H9 (cell line): ENCODE data around the gene CFAP46. TPM values are rescaled to one million over a fixed set of nuclear protein-coding genes. Genes with fewer than 3 reads are reported as not detected.

Experiments used
- DNase-seq: peaks from one replicate; pipeline ENCODE4 v3.0.0-alpha.2; 2017
- H2AFZ ChIP-seq: one replicate; pipeline ENCODE4 v1.6.1; 2013; ENCODE audit warnings: mild to moderate bottlenecking, low read length, control low read depth, moderate library complexity
- H2AK5ac ChIP-seq: 2 replicates; pipeline ENCODE4 v1.6.1; 2013; ENCODE audit warnings: low read length, control low read depth, mixed read lengths; ENCODE audit not compliant: insufficient read length
- H2BK120ac ChIP-seq: one replicate; pipeline ENCODE4 v1.6.1; 2013; ENCODE audit warnings: low read depth, mild to moderate bottlenecking, low read length, control low read depth, inconsistent platforms; ENCODE audit not compliant: poor library complexity, severe bottlenecking
- H2BK12ac ChIP-seq: 2 replicates; pipeline ENCODE4 v1.6.1; 2013; ENCODE audit warnings: low read length, control low read depth, mixed read lengths, low read depth; ENCODE audit not compliant: insufficient read length
- H2BK15ac ChIP-seq: 2 replicates; pipeline ENCODE4 v1.6.1; 2013; ENCODE audit warnings: low read depth, low read length, control low read depth
- H2BK20ac ChIP-seq: one replicate; pipeline ENCODE4 v1.6.1; 2013; ENCODE audit warnings: low read depth, mild to moderate bottlenecking, low read length, control low read depth, inconsistent platforms; ENCODE audit not compliant: poor library complexity, severe bottlenecking
- H2BK5ac ChIP-seq: 2 replicates; pipeline ENCODE4 v1.6.1; 2013; ENCODE audit warnings: low read length, control low read depth, mixed read lengths; ENCODE audit not compliant: insufficient read length
- H3K14ac ChIP-seq: 2 replicates; pipeline ENCODE4 v1.6.1; 2013; ENCODE audit warnings: low read length, control low read depth; ENCODE audit not compliant: insufficient read depth
- H3K18ac ChIP-seq: 2 replicates; pipeline ENCODE4 v1.6.1; 2013; ENCODE audit warnings: low read depth, mild to moderate bottlenecking, mixed read lengths, low read length, control low read depth; ENCODE audit not compliant: insufficient read length
- H3K23ac ChIP-seq: 2 replicates; pipeline ENCODE4 v1.6.1; 2013; ENCODE audit warnings: low read length, control low read depth, mixed read lengths, low read depth; ENCODE audit not compliant: insufficient read length
- H3K23me2 ChIP-seq: 2 replicates; pipeline ENCODE4 v1.6.1; 2013; ENCODE audit warnings: low read depth, mild to moderate bottlenecking, mixed read lengths, low read length, control low read depth; ENCODE audit not compliant: insufficient read length, poor library complexity, severe bottlenecking
- H3K27ac ChIP-seq: 2 replicates; pipeline ENCODE4 v1.5.1; 2013; ENCODE audit warnings: low read length, control low read depth, mixed read lengths, low read depth; ENCODE audit not compliant: insufficient read length
- H3K27me3 ChIP-seq: 2 replicates; pipeline ENCODE4 v1.6.1; 2013; ENCODE audit warnings: low read length, control low read depth, inconsistent platforms; ENCODE audit not compliant: insufficient read depth
- H3K4ac ChIP-seq: 2 replicates; pipeline ENCODE4 v1.6.1; 2013; ENCODE audit warnings: low read depth, mild to moderate bottlenecking, control low read depth, inconsistent platforms, low read length, moderate library complexity
- H3K4me1 ChIP-seq: 2 replicates; pipeline ENCODE4 v1.6.1; 2013; ENCODE audit warnings: low read length, control low read depth, inconsistent platforms; ENCODE audit not compliant: insufficient read depth
- H3K4me2 ChIP-seq: 2 replicates; pipeline ENCODE4 v1.6.1; 2013; ENCODE audit warnings: low read length, control low read depth, mixed read lengths; ENCODE audit not compliant: insufficient read length, insufficient read depth
- H3K56ac ChIP-seq: 2 replicates; pipeline ENCODE4 v1.6.1; 2013; ENCODE audit warnings: low read depth, mild to moderate bottlenecking, mixed read lengths, low read length, control low read depth; ENCODE audit not compliant: insufficient read length
- H3K79me1 ChIP-seq: 2 replicates; pipeline ENCODE4 v1.6.1; 2013; ENCODE audit warnings: low read depth, mild to moderate bottlenecking, moderate library complexity, low read length, control low read depth, inconsistent platforms; ENCODE audit not compliant: insufficient read depth, poor library complexity, severe bottlenecking
- H3K79me2 ChIP-seq: 2 replicates; pipeline ENCODE4 v1.6.1; 2013; ENCODE audit warnings: low read length, control low read depth, inconsistent platforms; ENCODE audit not compliant: insufficient read depth
- H3K9ac ChIP-seq: 2 replicates; pipeline ENCODE4 v1.6.1; 2013; ENCODE audit warnings: low read length, control low read depth, mixed read lengths; ENCODE audit not compliant: insufficient read length; ENCODE audit errors: extremely low read depth
- H3K9me3 ChIP-seq: one replicate; pipeline ENCODE4 v1.6.1; 2013; ENCODE audit warnings: low read depth, low read length, inconsistent platforms; ENCODE audit not compliant: control insufficient read depth
- H3T11ph ChIP-seq: one replicate; pipeline ENCODE4 v1.6.1; 2013; ENCODE audit warnings: mild to moderate bottlenecking, low read length, control low read depth, inconsistent platforms
- H4K20me1 ChIP-seq: one replicate; pipeline ENCODE4 v1.6.1; 2013; ENCODE audit not compliant: control insufficient read depth, insufficient read length, insufficient read depth
- H4K5ac ChIP-seq: 2 replicates; pipeline ENCODE4 v1.6.1; 2013; ENCODE audit warnings: low read depth, mild to moderate bottlenecking, mixed read lengths, low read length, control low read depth; ENCODE audit not compliant: insufficient read length
- H4K8ac ChIP-seq: replicated peaks from 2 replicates; pipeline ENCODE4 v1.6.1; 2013; ENCODE audit warnings: low read length, control low read depth, mixed read lengths, low read depth; ENCODE audit not compliant: insufficient read length
- H4K91ac ChIP-seq: 2 replicates; pipeline ENCODE4 v1.6.1; 2013; ENCODE audit warnings: low read depth, mild to moderate bottlenecking, moderate library complexity, mixed read lengths, low read length, control low read depth; ENCODE audit not compliant: insufficient read length
- H3K27ac Mint-ChIP-seq, 3 experiments: 2 replicates in 2 of 3; 3 replicates in 1 of 3; pipeline ENCODE4 v1.8.0; 2020 to 2021; ENCODE audit warnings: mixed read lengths in 3 of 3, mild to moderate bottlenecking in 1 of 3, moderate library complexity in 1 of 3
- H3K27me3 Mint-ChIP-seq: 2 replicates; pipeline ENCODE4 v1.8.0; 2021; ENCODE audit warnings: low read depth, mild to moderate bottlenecking, moderate library complexity, mixed read lengths
- H3K36me3 Mint-ChIP-seq, 3 experiments: 2 replicates in 2 of 3; 3 replicates in 1 of 3; pipeline ENCODE4 v1.8.0; 2020 to 2021; ENCODE audit warnings: low read depth in 3 of 3, mixed read lengths in 3 of 3; ENCODE audit not compliant: insufficient read depth in 1 of 3
- H3K4me1 Mint-ChIP-seq, 2 experiments: 2 replicates each; pipeline ENCODE4 v1.8.0; 2020; ENCODE audit warnings: mixed read lengths in 2 of 2
- H3K4me3 Mint-ChIP-seq, 2 experiments: 2 replicates in 1 of 2; 3 replicates in 1 of 2; pipeline ENCODE4 v1.8.0; 2020 to 2021; ENCODE audit warnings: mild to moderate bottlenecking in 2 of 2, mixed read lengths in 2 of 2, moderate library complexity in 1 of 2
- H3K9me3 Mint-ChIP-seq, 2 experiments: 2 replicates in 1 of 2; 3 replicates in 1 of 2; pipeline ENCODE4 v1.8.0; 2020; ENCODE audit warnings: mild to moderate bottlenecking in 2 of 2, mixed read lengths in 2 of 2, moderate library complexity in 1 of 2
- WGBS: extraction: QIAGEN DNeasy Blood & Tissue Kit; methylation state at CpG from one replicate; pipeline ENCODE4 v1.1.7; 2013; ENCODE audit warnings: missing lambda C conversion rate, low lambda C conversion rate, mixed read lengths; ENCODE audit not compliant: insufficient read length; ENCODE audit errors: extremely low coverage; 5-methylcytosine and 5-hydroxymethylcytosine counted together
- total RNA-seq: library from RNA; stranded (reverse); gene quantifications from 2 replicates; pipeline ENCODE4 v1.2.1, GENCODE V29; 2021
- TF ChIP-seq, protein P1 (sequence below): fragments of 200-600 bp; sonication (generic); conservative IDR thresholded peaks from 3 replicates; pipeline ENCODE4 v1.8.0; 2021; ENCODE audit warnings: antibody characterized with exemption, mild to moderate bottlenecking

The CFAP46 gene
- total RNA-seq, 1 experiment from 2014 or later: 3.1 TPM

DNA sequence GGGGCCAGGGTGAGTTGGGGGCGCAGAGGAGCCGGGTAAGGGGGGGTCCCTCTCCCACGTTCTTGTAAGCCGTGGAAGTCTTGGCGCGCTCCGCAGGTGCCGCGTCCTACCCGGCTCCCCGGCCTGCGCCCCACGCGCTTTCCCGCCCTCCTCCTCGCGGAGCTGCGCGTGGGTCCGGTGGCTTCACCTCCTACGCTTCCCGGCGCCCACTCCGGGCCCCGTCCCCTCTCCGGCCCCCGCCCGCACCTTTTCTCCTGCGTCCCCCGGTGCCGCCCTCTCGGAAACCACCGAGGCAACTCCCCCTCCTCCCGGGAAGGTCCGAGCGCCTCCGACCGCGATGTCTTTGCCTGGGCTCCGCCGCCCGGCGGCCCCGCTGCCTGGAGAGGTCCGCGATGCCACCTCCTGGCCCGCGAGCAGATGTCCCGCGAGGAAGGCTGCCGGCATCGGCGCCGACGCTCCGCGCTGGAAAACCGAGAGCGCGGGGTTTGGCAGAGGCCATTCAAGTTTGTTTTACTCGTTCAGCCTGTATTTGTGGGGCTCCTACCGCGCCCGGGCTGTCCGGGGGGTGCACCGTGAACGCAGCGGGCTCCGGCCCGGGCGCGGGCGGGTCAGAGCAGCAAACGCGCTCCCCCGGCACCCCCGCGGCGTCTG is 154.1 kb downstream of the CFAP46 start:
- Histone ChIP-seq H3K4ac (no peak overlapping the region), H2BK12ac (no peak overlapping the region), H3K18ac (no peak overlapping the region), H4K8ac (no peak overlapping the region), H3K79me1 (no peaks in the 10 kb centered on the region), H4K91ac (no peak overlapping the region), H3K9me3 (no peaks in the 10 kb centered on the region), H3K4me2 (peak overlapping the region; percentile 44), H3K14ac (no peak overlapping the region), H4K20me1 (no peaks in the 10 kb centered on the region), H3K79me2 (no peaks in the 10 kb centered on the region), H3K23me2 (peaks cover 7% of the 10 kb centered on the region), H3K4me1 (0 out of 2 replicates have a peak, but pooled peaks cover 3% of the 10 kb centered on the region), H4K5ac (no peak overlapping the region), H2AK5ac (no peak overlapping the region), H3K27ac (no peak overlapping the region), H2AFZ (no peak overlapping the region), H3K9ac (no peak overlapping the region), H2BK15ac (no peak overlapping the region), H2BK120ac (no peak overlapping the region), H3K56ac (no peak overlapping the region), H3K23ac (no peak overlapping the region), H2BK20ac (no peak overlapping the region), H3T11ph (no peak overlapping the region), H2BK5ac (no peak overlapping the region), H3K27me3 (peaks cover 61% of the 10 kb centered on the region)
- H3K27me3 Mint-ChIP-seq: peaks cover 80% of the 10 kb centered on the region
- no peaks in the 10 kb centered on the region for H3K36me3 Mint-ChIP-seq
- peak overlapping the region; percentile 42 to 66 for H3K4me3 Mint-ChIP-seq
- no peaks in the 10 kb centered on the region for H3K9me3 Mint-ChIP-seq
- DNase-seq: no peak
- peaks cover 6 to 11% of the 10 kb centered on the region in 2 experiments for H3K4me1 Mint-ChIP-seq
- TF ChIP-seq, protein P1, sequence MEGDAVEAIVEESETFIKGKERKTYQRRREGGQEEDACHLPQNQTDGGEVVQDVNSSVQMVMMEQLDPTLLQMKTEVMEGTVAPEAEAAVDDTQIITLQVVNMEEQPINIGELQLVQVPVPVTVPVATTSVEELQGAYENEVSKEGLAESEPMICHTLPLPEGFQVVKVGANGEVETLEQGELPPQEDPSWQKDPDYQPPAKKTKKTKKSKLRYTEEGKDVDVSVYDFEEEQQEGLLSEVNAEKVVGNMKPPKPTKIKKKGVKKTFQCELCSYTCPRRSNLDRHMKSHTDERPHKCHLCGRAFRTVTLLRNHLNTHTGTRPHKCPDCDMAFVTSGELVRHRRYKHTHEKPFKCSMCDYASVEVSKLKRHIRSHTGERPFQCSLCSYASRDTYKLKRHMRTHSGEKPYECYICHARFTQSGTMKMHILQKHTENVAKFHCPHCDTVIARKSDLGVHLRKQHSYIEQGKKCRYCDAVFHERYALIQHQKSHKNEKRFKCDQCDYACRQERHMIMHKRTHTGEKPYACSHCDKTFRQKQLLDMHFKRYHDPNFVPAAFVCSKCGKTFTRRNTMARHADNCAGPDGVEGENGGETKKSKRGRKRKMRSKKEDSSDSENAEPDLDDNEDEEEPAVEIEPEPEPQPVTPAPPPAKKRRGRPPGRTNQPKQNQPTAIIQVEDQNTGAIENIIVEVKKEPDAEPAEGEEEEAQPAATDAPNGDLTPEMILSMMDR: peak; percentile 35; the same call in 2 of the 3 replicates
- no CpG with 5 or more reads among the region's 79 CpGs for WGBS
- H3K27ac Mint-ChIP-seq: no peak overlapping the region
